NCI-H2227 (cell line): ENCODE results near the gene HLA-DRA.
"Not testable (repeated sequence)": the region's sequence is repeated elsewhere in the genome, so short reads cannot be mapped to it uniquely, and the experiment has no call there.

ENCODE experiments used
- DNase-seq: peaks from one replicate; lab custom pipeline; 2025; ENCODE audit not compliant: unreplicated experiment; lab: John Stamatoyannopoulos, UW

HLA-DRA gene

GRCh38 chr6:32473376-32474348 lies 34.0 kb downstream of the HLA-DRA start:
- not testable (repeated sequence) for DNase-seq

DNA sequence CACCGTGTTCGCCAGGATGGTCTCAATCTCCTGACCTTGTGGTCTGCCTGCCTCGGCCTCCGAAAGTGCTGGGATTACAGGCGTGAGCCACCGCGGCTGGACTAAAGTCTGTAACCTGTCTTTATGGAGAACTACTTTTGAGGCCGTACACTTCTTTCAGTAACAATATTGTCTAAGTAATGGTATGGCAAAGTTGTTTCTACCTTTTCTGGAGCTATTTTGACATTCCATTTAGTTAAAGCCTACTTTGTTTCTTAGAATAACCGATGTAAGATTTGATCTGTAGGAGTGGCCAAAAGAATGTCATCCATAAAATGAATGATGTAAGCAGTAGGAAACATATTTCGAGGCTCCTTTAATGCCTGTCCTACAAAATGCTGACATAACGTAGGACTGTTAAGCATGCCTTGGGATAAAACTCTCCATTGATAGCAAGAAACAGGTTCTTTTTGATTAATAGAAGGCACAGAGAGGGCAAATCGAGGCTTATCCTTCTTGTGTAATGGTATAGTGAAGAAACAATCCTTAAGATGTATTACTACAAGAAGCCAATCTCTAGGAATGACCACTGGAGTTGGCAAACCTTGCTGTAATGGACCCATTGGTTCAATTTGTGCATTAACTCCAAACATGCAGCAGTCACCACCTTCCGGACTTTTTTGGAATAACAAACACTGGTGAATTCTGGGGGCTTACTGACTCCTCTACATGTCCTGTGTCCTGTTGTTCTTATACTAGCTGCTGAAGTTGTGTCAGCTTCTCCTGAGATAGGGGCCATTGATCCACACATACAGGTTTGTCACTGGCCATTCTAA lies 35.9 kb downstream of the HLA-DRA start:
- DNase-seq = no peak

DNA sequence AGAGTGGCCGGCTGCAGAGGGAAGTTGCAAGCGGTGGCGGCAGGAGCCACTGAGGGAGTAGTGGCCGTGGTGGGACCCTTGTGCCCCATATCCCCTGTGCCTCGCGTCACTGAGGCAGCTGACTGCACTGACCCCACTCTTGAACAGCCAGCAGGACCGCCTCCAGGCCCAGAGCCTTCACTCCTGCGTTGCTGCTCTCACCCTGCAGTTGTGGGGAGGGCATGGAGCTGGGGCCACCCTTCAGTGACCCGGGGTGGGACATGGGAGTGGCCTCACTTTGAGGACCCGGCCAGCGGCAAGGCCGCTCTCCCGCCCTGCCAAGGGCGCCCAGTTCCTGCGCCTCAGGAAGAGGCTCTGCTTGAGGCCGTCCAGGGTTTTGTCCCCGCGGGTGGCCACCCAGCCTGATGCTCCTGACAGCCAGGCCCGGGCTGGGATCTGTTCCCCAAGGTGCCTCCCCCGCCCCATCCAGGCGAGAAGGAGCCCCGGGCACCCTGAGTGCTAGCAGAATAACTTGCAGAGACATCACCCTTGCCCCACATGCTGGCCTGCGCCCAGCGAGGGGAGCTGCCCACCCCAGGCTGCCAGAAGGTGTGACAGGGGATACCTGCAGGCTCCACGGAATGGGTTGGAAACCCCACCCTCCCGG lies 44.4 kb downstream of the HLA-DRA start:
- no peak for DNase-seq

DNA sequence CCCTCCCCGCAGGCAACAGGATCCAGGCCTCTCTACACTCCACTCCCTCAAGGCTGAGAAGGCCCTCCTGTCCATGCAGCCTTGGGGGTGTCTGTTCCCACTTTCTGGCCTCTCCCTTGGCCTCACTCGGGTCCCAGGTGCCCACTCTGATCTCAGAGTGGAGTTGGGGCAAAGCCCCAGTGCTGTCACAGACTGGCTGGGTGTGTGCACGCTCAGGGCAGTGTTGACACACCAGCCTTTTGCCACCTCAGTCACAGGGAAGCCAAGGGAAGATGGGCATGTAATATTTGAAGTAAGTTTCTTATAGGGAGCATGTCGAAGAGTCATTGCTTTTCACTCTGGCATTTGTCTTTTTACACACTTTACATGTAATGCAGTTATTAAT lies 44.9 kb downstream of the HLA-DRA start:
- DNase-seq = no peak

GRCh38 chr6:32488083-32488482 lies 48.4 kb downstream of the HLA-DRA start:
- DNase-seq = no peak

DNA sequence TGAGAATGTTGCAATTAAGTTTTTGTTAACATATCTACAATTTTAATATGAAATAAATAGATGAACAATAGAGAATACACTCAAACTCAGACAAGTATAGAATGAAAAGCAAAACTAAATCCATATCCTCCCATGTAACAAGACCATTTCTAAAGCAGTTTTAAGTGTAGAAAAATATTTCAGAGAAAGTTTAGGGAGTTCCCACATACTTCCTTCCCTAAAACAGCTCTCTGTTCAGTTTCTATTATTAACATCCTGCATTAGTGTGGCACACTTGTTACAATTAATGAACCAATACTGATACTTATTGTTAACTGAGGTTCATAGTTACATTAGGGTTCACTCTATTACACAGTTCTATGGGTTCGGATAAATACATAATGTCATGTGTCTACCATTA lies 52.0 kb downstream of the HLA-DRA start:
- DNase-seq = no peak

GRCh38 chr6:32492351-32492750 lies 52.7 kb downstream of the HLA-DRA start:
- DNase-seq = no peak
